Germinal center (tissue), 1 donor: ENCODE measurements around the gene TUT4.

Experiments
- DNase-seq: peaks from one replicate; pipeline ENCODE4 v3.0.0; 2012; ENCODE audit warnings: mixed read lengths, low spot score

TUT4 gene

GRCh38 chr1:52531249-52531872 is 21.5 kb downstream of the TUT4 start:
- DNase-seq, result no peak

DNA sequence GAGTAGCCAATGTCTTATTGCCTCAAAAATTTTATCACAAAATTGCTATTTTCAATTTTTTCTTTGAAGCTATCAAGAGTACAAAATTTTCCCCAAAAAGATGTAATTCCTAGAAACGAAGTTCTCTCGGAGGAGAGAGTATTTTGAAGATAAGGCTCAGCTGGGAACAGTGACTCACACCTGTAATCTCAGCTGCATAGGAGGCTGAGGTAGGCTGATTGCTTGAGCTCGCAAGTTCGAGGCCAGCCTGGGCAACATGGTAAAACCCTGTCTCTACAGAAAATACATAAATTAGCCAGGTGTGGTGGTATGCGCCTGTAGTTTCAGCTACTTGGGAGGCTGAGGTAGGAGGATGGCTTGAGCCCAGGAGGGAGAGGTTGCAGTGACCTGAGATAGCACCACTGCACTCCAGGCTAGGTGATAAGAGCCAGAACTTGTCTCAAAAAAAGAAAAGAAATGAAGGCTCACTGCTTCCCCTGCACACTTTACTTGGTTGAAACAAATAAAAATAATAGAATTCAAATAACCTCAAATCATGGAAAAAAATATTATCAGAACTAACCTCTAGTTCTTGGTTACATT is 22.2 kb downstream of the TUT4 start:
- DNase-seq, result no peak

DNA sequence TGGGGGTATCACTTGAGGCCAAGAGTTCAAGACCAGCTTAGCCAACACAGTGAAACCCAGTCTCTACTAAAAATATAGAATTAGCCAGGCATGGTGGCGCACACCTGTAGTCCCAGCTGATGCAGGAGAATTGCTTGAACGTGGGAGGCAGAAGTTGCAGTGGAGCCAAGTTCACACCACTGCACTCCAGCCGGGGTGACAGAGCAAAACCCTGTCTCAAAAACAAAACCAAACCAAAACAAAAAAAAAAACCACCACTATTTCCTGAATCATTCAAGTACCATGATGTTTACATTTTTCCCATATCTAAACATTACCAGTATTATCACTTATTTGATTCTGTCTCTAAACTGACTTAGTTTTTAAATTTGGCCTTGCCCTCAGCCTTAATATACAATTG is 29.5 kb downstream of the TUT4 start:
- DNase-seq, result no peak

- no peak for DNase-seq
Observed at GRCh38 chr1:52520148-52520547, 32.7 kb downstream of the TUT4 start.

DNA sequence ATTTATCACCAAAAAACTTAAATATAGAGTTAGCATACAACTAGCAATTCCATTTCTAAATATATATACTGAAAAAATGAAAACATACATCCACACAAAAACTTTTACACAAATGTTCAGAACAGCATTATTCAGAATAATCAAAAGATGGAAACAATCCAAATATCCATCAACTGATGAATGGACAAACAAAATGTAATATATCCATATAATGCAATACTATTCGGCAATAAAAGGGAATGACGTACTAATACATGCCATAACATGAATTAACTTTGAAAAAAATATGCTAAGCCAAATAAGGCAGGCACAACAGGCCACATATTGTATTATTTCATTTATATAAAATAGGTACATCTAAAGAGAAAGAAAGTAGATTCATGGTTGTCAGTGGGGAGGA is 33.9 kb downstream of the TUT4 start:
- no peak for DNase-seq

- no peak for DNase-seq
Observed at GRCh38 chr1:52511851-52512615, 40.9 kb downstream of the TUT4 start.

GRCh38 chr1:52511439-52511838 is 41.5 kb downstream of the TUT4 start:
- no peak for DNase-seq

- DNase-seq, result no peak
Observed at GRCh38 chr1:52506920-52507546, 45.9 kb downstream of the TUT4 start.

DNA sequence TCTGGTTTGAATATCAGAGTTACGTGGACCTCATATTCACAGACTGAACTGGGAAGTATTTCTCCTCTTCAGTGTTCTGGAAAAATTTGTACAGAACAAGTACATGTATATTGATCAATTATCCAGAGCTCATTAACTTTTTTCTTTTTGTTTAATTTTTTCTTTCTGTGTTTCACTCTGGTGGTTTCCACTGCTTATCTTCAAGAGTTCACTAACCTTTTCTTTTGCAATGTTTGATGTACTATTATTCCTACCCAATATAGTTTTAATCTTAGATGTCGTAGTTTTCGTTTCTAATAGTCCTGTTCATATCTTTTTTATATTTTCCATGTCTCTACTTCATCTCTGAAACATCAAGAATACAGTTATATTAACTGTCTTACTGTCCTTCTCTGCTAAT is 46.5 kb downstream of the TUT4 start:
- DNase-seq, result no peak

GRCh38 chr1:52504720-52505119 is 48.2 kb downstream of the TUT4 start:
- no peak for DNase-seq

DNA sequence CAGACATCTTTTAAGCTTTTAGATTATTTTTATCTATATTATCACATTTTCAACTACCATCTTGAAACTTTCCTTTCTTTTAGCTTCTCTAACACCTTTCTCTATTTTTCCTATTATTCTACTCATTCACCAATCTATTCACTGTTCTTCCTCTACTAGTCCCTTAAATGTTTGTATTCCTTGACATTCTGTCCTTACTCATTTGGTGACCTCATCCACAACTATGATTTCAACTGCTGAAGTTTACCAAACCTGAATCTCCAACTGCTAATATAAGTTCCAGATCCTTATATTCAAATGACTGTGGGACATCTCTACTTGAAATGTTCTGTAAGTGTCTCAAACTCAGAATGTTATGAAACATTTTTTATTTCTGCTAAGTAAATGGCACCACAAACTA is 49.2 kb downstream of the TUT4 start:
- no peak for DNase-seq

DNA sequence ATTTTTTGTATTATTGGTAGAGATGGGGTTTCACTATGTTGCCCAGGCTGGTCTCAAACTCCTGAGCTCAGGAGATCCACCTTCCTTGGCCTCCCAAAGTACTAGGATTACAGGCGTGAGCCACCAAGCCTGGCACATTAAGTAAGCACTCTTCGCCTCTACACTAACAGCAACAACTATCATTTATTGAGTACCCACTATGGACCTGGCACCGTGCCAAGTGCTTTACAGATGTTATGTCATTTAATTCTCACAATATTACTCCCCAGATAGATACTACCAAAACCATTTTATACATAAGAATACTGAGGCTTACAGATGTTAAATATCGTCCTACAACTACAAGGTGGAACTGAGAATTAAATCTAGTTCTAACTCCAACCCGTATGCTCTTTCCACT is 50.1 kb downstream of the TUT4 start:
- no peak for DNase-seq

DNA sequence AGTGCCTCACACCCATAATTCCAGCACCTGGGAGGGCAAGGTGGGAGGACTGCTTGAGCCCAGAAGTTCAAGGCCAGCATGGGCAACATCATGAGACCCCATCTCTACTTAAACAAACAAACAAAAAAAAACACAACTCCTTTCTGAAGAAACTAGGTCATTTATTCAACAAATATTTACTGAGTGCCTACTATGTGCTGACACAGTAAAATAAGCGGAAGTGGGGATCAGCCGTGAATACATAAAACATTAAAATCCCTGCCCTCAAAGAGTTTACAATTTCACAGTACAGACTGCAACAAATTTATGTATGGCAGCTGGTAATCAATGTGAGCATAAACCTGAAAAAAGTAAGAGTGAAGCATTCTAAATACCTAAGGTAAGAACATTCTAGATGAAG is 65.3 kb downstream of the TUT4 start:
- DNase-seq, result no peak

DNA sequence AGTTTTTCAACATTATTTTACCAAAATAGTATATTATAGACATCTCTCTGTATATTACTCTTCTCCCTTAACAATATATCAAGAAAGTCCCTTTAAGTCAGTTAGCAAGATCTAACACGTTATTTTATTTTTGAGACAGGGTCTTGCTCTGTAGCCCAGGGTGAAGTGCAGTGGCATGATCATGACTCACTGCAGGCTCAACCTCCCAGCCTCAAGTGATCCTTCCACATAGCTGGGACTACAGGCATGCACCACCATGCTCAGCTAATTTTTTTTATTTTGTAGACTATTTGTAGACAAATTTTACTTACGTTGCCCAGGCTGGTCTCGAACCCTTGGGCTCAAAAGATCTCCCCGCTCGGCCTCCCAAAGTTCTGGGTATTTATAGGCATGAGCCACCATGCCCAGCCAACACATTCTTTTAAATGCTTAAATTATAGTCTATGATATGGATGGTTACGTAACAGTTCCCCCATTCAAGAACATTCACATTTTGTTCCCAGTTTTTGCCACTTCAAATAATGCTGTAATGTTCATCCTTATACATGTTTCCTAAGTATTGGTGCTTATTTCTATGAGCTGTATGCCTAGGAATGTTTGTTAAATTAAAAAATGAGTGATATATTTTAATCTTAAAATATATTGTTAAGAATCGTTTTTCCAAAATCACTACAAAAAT is 70.4 kb downstream of the TUT4 start:
- no peak for DNase-seq

DNA sequence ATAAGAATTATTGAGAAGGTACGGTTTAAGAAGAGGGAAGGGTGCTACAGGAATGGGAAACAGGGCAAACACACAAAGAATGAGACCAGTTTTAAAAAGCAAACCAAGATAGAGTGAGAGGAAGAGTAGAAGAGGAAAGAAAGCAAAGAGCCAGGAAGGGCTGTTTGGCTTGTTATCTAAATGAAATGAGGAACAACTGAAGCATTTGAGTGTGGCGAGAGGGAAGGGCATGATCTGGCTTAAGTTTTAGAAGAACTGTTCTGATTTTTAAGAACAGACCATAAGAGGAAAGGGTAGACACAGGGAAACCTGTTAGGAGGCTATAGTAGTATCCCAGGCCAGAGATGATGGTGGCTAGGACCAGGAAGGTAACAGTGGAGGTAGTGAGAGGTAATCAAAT is 73.8 kb downstream of the TUT4 start:
- DNase-seq, result no peak

DNA sequence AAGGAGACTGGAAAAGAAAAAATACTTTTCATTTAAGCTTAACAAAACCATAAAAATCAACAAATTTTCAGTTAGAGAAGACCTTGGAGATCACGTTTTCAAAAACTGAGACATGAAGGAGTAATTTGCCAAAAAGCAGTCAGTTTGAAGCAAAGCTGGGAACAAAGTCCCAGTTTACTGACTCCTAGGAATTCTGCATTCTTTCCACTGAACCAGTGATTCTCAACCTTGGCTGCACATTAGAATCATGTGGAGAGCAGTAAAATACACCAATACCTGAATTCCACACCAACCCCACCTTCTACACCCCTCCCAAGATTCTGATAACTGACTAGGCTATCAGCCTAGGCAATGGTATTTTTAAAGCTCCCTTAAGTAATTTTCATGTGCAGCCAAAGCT is 75.0 kb downstream of the TUT4 start:
- no peak for DNase-seq

- no peak for DNase-seq
Observed at GRCh38 chr1:52476943-52477342, 75.9 kb downstream of the TUT4 start.

DNA sequence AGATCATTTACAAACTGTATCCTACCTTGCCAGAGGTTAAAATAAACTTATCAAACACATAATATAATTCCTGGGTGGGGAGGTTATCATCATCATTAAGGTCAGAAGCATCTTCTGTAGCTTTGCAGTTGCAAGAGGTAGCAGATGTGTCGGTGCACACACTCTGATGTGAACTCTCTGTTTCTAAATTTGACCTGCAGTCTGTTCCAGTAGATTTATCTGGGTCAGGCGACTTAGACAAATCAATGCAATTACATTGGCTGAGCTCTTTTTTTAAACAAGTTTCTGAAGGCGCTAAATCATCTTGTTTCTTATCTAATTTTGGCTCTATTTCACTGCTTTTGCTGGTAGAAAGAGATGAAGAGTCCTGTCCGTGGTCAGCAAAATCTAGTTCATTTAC is 78.1 kb downstream of the TUT4 start:
- no peak for DNase-seq

- no peak for DNase-seq
Observed at GRCh38 chr1:52473039-52473438, 79.9 kb downstream of the TUT4 start.

- DNase-seq, result no peak
Observed at GRCh38 chr1:52472384-52472783, 80.5 kb downstream of the TUT4 start.

GRCh38 chr1:52469108-52469507 is 83.8 kb downstream of the TUT4 start:
- no peak for DNase-seq

DNA sequence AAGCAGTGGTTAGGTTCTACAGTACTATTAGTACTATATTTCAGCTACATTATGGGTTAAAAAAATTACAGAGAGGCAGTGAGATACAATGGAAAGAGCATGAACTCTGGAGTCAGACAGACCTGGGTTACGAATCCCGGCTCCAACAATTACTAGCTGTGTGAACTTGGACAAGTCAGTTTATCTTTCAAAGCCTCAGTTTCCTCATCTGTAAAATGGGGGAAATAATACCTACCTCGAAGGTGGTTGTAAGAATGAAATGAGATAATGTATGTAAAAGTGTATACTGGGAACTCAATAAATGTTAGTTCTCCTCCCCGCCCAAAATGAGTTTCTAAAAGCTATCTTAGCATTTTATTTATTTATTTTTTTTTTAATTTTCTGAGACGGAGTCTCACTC is 89.0 kb downstream of the TUT4 start:
- no peak for DNase-seq

DNA sequence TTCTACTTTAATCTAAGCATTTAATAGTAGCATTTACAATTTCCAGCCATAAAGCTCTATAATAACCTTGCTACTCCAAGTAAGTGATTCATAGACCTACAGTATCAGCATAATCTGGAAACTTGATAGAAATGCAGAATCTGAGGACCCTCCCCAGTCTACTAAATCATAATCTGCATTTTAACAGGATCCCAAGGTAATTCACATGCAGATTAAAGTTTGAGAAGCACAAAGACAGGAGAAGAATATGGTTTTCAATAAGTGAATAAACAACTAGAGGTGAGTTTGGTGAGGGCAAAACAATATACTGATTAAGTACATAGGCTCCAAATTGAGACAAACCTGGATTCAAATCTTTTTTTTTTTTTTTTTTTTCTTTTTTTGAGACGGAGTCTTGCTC is 91.1 kb downstream of the TUT4 start:
- DNase-seq, result no peak
